Measurements from ENCODE around the gene CACNB4.

The CACNB4 gene

GRCh38 chr2:151987484-151987883 lies 111.4 kb downstream of the CACNB4 start:
- intact Hi-C loops (cut with DNase I): no loop called here
- DNase-seq: no peak

DNA sequence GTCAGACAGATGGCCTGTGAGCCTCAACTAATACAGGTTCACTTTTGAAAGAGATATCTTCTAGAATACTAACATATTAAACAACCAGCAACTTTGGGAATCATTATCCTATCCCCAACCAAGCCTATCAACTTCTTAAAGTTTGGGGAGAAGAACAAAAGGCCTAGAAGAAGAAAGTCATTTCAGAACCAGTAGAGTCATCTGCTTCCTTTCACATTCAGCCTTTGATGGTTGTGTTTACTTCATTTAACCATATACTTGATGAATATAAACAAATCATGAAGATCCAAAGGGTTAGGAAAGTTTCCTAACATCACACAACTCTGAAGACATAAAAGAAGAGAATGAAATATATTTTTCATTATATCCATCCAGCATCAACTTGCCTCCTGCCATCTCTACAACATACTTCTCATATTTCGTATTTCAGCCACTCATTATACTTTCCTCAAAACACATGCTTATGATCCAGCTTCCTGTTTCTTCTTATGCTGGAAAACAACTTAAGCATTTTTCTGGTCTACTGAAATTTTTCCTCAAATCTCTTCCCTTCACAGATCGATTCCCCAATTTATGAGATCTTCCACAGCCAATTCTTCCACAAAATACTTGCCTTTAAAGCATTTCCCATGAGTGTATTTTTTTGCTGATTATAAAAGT lies 114.3 kb downstream of the CACNB4 start:
- intact Hi-C loops (cut with DNase I): no loop called here
- no peak for DNase-seq

DNA sequence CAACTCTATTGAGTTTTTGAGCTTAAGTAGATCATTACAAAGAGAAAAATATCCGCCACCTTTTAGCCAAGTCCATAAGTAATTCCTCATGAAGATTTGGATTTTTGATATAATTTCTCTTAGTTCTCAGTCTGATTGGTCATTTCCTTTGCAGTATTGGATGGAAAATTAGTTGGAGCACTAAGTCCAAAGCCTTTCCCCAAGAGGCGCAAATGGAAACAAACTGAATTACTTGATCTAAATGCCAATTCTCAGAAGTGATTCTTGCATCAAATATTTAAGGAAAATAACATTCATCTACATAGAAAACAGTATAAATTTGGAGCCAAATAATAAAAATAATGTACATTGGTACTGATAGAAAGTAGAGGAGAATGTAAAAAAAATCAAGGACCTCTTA lies 115.6 kb downstream of the CACNB4 start:
- no peak for DNase-seq
- intact Hi-C loops (cut with DNase I): no loop called here

DNA sequence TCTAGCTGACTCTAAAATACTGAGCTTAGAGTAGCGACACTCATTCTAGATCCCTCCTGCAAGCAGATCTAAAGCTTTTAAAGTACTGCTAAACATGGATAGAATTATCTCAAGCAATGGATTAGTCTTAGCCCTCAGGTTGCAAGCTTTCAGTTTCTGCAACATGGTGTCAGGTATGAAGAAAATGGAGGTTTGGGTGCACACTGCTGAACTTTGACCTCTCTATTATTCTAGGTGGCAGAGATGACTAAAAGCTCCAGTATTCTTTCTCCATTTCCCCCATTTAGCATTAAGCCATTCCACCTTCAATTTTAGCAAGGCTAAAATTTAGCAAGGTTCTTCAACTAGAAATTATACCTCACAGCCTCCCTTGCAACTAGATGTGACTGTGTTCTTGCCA lies 117.0 kb downstream of the CACNB4 start:
- no peak for DNase-seq
- intact Hi-C loops (cut with DNase I): no loop called here

GRCh38 chr2:151979694-151980093 lies 119.2 kb downstream of the CACNB4 start:
- intact Hi-C loops (cut with DNase I): loop anchor here (10.0 kb wide), 1 partner anchor 155 kb away; the partner anchor contains the start of gene ARL5A
- no peak for DNase-seq

DNA sequence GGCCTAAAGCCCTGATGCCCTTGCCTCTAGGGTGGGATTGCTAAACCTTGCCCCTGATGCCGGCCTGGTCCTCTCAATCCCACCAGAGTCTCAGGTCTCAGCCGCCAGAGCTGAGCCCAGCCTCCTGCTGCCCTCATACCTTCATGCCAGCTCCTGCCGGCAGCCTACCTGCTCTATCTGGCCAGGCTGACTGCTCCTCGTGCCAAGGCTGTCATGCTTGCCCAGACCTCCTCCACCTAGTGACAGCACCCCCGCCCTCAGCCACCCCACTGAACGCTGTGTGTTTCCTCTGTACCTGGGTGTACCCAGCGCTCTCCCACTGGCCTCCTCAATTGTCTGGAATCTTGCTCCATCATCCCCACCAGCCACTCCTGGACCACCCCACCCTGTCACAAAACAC lies 120.1 kb downstream of the CACNB4 start:
- peak in 1 of 10 donors; percentile 81 for DNase-seq
- intact Hi-C loops (cut with DNase I): loop anchor here (10.0 kb wide), 1 partner anchor 154 kb away; the partner anchor contains the start of gene ARL5A

- intact Hi-C loops (cut with DNase I): loop anchor here (10.0 kb wide), 1 partner anchor 153 kb away; the partner anchor contains the start of gene ARL5A
- DNase-seq: no peak
Observed at GRCh38 chr2:151977631-151978030, 121.2 kb downstream of the CACNB4 start.

DNA sequence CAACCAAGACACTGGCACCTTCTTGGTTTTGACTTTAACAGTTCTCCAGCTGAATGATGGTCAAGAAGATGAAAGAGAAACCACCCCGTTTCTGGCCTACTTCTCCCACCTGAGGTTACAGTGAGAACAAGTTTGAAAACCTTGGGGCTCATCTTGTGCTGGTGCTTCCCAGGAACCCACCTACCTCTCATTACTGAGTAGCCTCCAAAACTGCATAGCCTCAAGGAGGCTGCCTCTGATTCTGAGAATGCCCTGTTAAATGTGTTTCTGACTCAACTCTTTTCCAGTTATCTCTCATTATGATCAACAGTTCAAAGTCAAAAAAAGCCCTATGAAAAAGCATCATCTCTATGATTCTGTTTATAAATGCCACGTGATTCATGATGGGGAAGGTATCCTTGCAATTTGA lies 121.9 kb downstream of the CACNB4 start:
- no peak for DNase-seq
- intact Hi-C loops (cut with DNase I): loop anchor here (10.0 kb wide), 1 partner anchor 152 kb away; the partner anchor contains the start of gene ARL5A

- DNase-seq: no peak
- intact Hi-C loops (cut with DNase I): loop anchor here (10.0 kb wide), 1 partner anchor 151 kb away; the partner anchor contains the start of gene ARL5A
Observed at GRCh38 chr2:151975460-151976414, 123.1 kb downstream of the CACNB4 start.

DNA sequence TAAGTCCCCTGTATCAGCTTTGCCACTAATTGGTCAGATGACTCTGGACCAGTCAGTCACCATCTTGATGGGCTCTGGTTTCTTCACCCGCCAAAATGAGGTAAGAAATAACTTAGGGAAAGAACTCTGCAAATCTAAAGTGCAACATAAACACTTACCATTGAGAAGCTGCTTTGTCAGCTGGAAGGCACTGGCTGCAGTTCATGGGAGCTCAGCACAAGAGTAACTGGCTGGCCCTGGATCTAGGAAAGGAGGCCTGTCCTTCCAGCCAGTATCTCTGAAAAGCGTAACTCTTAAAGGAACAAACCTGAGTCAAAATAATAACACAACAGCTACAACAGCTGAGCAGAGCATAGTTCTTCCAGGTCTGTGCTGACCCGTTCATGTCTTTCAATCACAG lies 123.9 kb downstream of the CACNB4 start:
- no peak for DNase-seq
- intact Hi-C loops (cut with DNase I): loop anchor here (10.0 kb wide), 1 partner anchor 150 kb away; the partner anchor contains the start of gene ARL5A

GRCh38 chr2:151973901-151974199 lies 125.0 kb downstream of the CACNB4 start:
- intact Hi-C loops (cut with DNase I): loop anchor here (10.0 kb wide), 1 partner anchor 149 kb away; the partner anchor contains the start of gene ARL5A
- DNase-seq: peak; percentile 59 to 96 (median 75)

DNA sequence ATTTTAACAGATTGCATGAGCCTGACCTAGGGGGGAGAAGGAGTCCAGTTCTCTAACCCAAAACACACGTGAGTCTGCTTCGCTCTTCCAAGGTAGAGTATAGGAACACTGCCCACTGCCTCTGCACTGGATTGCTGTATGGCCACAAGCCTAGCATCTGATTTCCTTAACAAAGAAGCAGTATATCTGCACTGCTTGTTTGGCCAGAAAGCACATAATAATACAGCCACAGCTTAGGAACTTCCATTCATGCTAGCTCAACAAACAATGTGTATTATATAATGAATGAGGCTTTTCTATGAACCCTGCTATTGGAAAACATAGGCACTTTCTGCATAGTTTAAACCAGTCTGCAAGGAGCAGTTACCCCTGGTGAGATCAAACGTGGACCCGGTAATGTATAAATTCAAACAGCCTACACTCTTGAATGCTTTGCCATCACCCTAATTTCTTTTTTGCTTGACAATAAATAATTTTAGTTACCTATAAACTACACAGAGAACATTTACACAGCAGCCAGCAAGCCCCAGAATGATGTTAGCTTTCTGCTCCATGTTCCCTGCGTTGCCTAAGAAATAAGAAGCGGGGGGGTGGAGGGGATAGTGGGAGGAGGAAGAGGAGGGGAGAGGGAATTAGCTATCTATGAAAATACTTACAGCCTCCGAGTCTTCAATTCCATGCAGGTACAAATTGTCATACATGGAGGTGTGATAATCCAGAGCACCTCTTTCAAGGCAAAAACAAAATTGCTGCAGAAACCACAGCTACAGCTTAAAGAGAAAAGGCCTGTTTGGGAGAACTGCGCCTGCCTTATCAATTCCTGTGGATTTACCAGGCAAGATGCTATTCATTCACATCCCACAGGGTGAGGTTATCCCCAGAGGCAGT lies 125.6 kb downstream of the CACNB4 start:
- no peak for DNase-seq
- intact Hi-C loops (cut with DNase I): loop anchor here (10.0 kb wide), 1 partner anchor 148 kb away; the partner anchor contains the start of gene ARL5A

DNA sequence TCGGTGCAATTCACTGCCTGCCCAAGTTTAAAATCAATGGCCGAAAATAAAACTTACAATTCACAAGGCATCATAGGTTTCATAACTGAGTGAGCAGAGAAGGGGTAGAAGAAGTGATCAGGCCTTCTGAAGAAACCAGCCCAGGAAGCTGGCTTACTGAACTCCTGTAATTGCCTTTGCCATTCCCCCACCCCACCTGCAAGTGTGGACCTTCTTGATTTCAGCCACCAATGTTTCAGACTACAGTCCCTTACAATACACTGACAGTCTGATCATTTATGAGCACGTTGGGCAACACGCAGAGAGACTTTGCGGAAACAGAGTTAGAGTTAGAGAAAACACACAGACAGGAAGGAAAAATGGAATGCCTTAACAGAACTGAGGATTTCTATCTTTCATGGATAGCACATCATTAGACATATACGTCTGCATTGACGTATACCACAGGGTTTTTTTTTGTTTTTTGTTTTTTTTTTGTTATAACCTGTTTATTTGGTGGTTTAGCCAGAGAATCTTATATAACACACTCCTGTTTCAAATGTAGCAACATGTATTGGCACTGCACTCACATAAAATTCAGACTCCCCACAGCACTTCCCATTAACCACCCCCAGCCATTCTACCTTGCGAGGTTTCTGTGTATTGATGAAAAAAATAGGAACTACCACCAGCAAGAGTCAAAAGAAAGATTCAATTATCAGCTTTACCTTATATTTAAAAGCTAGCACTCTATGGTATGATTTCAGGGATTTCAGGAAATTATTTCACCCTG lies 126.4 kb downstream of the CACNB4 start:
- DNase-seq: no peak
- intact Hi-C loops (cut with DNase I): loop anchor here (10.0 kb wide), 1 partner anchor 148 kb away; the partner anchor contains the start of gene ARL5A

GRCh38 chr2:151971301-151972051 lies 127.4 kb downstream of the CACNB4 start:
- DNase-seq: no peak
- intact Hi-C loops (cut with DNase I): loop anchor here (10.0 kb wide), 1 partner anchor 147 kb away; the partner anchor contains the start of gene ARL5A

DNA sequence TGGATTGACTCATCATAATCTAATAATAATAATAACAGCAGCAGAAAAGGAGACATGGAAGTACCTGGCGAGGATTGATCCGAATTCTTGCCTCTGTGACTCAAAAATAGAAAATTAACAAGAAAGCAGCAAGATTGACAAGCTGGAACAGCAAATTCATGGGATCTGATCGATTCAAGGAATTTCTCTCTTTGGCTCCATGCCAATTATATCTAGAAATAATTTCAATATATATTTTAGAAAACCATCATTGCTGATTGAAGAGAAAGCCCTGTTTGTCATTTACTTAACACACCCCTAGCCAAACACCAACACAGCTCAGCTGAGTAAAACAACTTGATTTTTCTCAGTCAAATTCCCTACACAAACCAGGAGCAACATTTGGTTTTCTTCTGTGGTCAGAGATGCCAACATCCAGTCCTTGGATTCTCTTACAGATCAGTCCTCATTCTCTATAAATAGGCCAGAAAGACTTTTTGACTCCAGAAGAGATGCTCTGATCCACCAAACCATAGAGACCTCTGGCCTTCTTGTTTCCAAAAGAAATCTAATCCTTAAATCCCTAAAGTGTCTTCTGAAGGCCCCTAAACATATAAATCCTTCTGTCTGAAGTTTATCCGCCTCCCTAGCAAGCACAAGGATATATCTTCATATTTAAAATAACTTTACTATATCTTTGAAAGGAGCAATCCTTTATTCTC lies 129.9 kb downstream of the CACNB4 start:
- intact Hi-C loops (cut with DNase I): no loop called here
- no peak for DNase-seq

- DNase-seq: no peak
Observed at GRCh38 chr2:151967829-151968722, 130.8 kb downstream of the CACNB4 start.

GRCh38 chr2:151965884-151966283 lies 133.0 kb downstream of the CACNB4 start:
- DNase-seq: no peak
- intact Hi-C loops (cut with DNase I): no loop called here

More at GRCh38 chr2:151967829-151968722, 130.8 kb downstream of the CACNB4 start:
- intact Hi-C loops (cut with DNase I): no loop called here
